ENCODE measurements around the gene NUP62. TPM values are rescaled to one million over a fixed set of nuclear protein-coding genes. Genes with fewer than 3 reads are reported as not detected.

Gene NUP62
- total RNA-seq, 1 donor from 2014 or later: 57.7 TPM

DNA sequence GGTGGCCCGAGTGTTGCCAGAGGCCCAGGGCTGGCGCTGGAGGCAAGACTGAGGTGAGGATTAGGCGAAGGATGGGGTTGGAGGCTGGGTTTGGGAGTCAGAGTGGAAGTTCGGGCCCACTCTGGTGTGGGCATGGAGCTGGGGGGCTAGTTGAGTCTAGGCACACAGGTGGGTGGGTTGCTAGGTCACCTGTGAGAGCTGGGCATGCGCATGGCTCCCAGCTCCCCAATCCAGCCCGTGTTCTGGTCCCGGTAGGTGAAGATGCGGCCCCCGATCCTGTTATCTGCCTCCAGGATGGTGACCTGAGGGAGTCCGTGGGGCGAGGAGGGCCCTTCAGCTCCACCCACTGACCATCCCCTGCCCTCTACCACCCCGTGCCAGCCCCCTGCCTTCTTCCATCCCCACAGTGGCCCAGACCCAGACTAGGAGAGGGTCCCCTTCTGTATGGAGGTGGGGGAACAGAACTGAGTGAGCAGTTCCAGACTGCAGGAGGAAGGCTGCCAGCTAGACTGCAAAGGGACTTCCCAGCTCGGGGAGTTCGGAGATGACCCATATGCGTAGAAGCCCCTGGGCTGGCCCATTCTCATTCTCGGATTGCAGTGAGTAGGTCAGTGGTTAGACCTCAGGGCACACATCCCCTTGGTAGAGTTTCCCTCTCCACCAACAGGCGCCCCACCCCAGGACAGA, 34.3 kb downstream of the NUP62 start:
- Mint-ChIP-seq H3K27me3 (ENCODE audit: unreplicated experiment) (peaks cover 6% of the 10 kb centered on the region), H3K36me3 (ENCODE audit: unreplicated experiment) (no peaks in the 10 kb centered on the region), H3K4me1 (ENCODE audit: unreplicated experiment) (peaks cover 13% of the 10 kb centered on the region), H3K27ac (ENCODE audit: unreplicated experiment) (no peak overlapping the region), H3K9me3 (ENCODE audit: unreplicated experiment) (no peaks in the 10 kb centered on the region), H3K4me3 (ENCODE audit: unreplicated experiment) (no peak overlapping the region)
- no peak for TF ChIP-seq CTCF (IDR thresholded peaks at IDR 0.05)
- no peak for DNase-seq (ENCODE audit: extremely low spot score, unreplicated experiment)

- DNase-seq (ENCODE audit: extremely low spot score, unreplicated experiment): no peak
- Mint-ChIP-seq H3K36me3 (ENCODE audit: unreplicated experiment) (no peaks in the 10 kb centered on the region), H3K9me3 (ENCODE audit: unreplicated experiment) (no peaks in the 10 kb centered on the region), H3K4me3 (ENCODE audit: unreplicated experiment) (no peak overlapping the region), H3K27me3 (ENCODE audit: unreplicated experiment) (peaks cover 6% of the 10 kb centered on the region), H3K4me1 (ENCODE audit: unreplicated experiment) (peaks cover 16% of the 10 kb centered on the region), H3K27ac (ENCODE audit: unreplicated experiment) (no peak overlapping the region)
- TF ChIP-seq CTCF (IDR thresholded peaks at IDR 0.05): no peak
Measured at GRCh38 chr19:49894011-49894664, 35.2 kb downstream of the NUP62 start.

DNA sequence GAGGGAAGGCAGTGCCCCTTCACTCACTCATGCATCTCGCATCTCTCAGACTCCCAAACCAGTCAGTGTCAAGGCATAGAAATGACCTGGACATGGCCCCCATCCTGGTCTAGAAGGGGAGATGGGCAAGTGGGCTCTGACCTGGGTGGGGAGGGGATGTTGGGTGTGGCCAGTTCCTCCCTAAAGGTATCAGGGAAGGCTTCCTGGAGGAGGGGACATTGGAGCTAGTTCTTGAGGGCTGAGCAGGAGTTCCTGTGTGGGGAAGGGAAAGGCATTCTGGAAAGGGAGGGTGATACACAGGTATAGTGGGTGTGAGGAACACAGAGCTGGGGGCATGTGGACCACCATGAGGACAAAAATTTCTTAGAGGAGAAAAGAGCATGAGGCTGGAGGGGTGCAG, 36.6 kb downstream of the NUP62 start:
- Mint-ChIP-seq H3K36me3 (ENCODE audit: unreplicated experiment) (no peaks in the 10 kb centered on the region), H3K27ac (ENCODE audit: unreplicated experiment) (no peak overlapping the region)
- DNase-seq (ENCODE audit: extremely low spot score, unreplicated experiment): no peak

DNA sequence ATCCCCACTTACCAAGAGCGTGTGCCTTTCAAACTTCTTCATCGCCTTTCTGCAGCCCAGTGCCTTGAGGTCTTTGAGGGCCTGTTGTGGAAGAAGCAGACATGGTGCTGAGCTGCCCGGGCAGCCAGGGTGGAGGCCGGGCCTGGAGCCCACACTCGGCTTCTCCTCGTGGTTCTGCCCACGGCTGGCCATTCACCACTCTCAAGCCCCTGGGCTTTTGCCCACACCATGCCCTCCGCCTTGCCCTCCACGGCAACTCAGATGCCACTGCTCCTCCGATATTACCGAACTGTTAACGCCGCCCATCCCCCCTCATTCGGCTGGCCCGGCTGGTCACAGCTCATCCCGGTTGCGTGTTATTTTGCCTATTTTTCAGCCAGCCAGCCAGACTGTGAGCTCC, 37.9 kb downstream of the NUP62 start:
- DNase-seq (ENCODE audit: extremely low spot score, unreplicated experiment): no peak
- Mint-ChIP-seq H3K27ac (ENCODE audit: unreplicated experiment) (no peak overlapping the region), H3K36me3 (ENCODE audit: unreplicated experiment) (no peaks in the 10 kb centered on the region), H3K4me3 (ENCODE audit: unreplicated experiment) (no peak overlapping the region), H3K9me3 (ENCODE audit: unreplicated experiment) (no peaks in the 10 kb centered on the region), H3K4me1 (ENCODE audit: unreplicated experiment) (peaks cover 8% of the 10 kb centered on the region), H3K27me3 (ENCODE audit: unreplicated experiment) (peaks cover 6% of the 10 kb centered on the region)
- no peak for TF ChIP-seq CTCF (IDR thresholded peaks at IDR 0.05)

More for the DNA sequence above, 36.6 kb downstream of the NUP62 start:
- TF ChIP-seq CTCF (IDR thresholded peaks at IDR 0.05): no peak
- Mint-ChIP-seq H3K4me3 (ENCODE audit: unreplicated experiment) (no peak overlapping the region), H3K27me3 (ENCODE audit: unreplicated experiment) (peaks cover 6% of the 10 kb centered on the region), H3K4me1 (ENCODE audit: unreplicated experiment) (peaks cover 14% of the 10 kb centered on the region), H3K9me3 (ENCODE audit: unreplicated experiment) (no peaks in the 10 kb centered on the region)

All from osteocyte (in vitro differentiated cells).